NT2/D1 (cell line): ENCODE results near the gene CBR4.

ENCODE experiments used
- SUZ12 ChIP-seq: IDR thresholded peaks from 2 replicates; pipeline ENCODE4 v1.6.1; 2011; ENCODE audit not compliant: insufficient read length, insufficient read depth; ENCODE audit errors: extremely low read depth
- YY1 ChIP-seq: IDR thresholded peaks from 2 replicates; pipeline ENCODE4 v1.6.1; 2011; ENCODE audit not compliant: insufficient read length, insufficient read depth

GRCh38 chr4:168981942-168982341 is 28.1 kb downstream of the CBR4 start:
- TF ChIP-seq SUZ12 (no peak), YY1 (no peak)
